H7 (cell line): ENCODE results near the gene ABCA12. TPM values are rescaled to one million over a fixed set of nuclear protein-coding genes. Genes with fewer than 3 reads are reported as not detected.
"Not testable (repeated sequence)": the region's sequence is repeated elsewhere in the genome, so short reads cannot be mapped to it uniquely, and the experiment has no call there.

Experiments
- DNase-seq: peaks from one replicate; pipeline ENCODE4 v3.0.0; 2012
- H3K27me3 ChIP-seq: 2 replicates; pipeline ENCODE4 v1.6.0; 2011; ENCODE audit warnings: mild to moderate bottlenecking, low read length; ENCODE audit not compliant: control insufficient read depth, insufficient read depth
- H3K36me3 ChIP-seq: replicated peaks from 2 replicates; pipeline ENCODE4 v1.5.1; 2011; ENCODE audit warnings: low read length; ENCODE audit not compliant: control insufficient read depth, insufficient read depth
- H3K4me3 ChIP-seq: 2 replicates; pipeline ENCODE4 v1.5.1; 2011; ENCODE audit warnings: low read depth, mild to moderate bottlenecking, control low read depth, low read length, moderate library complexity; ENCODE audit not compliant: insufficient read depth
- total RNA-seq: library from RNA; depleted of rRNA; stranded (reverse); fragments of >200 nt; shearing (Covaris generic); gene quantifications from 2 replicates; pipeline ENCODE4 v1.2.3, GENCODE V29; 2014; rRNA removed

The ABCA12 gene, protein sequence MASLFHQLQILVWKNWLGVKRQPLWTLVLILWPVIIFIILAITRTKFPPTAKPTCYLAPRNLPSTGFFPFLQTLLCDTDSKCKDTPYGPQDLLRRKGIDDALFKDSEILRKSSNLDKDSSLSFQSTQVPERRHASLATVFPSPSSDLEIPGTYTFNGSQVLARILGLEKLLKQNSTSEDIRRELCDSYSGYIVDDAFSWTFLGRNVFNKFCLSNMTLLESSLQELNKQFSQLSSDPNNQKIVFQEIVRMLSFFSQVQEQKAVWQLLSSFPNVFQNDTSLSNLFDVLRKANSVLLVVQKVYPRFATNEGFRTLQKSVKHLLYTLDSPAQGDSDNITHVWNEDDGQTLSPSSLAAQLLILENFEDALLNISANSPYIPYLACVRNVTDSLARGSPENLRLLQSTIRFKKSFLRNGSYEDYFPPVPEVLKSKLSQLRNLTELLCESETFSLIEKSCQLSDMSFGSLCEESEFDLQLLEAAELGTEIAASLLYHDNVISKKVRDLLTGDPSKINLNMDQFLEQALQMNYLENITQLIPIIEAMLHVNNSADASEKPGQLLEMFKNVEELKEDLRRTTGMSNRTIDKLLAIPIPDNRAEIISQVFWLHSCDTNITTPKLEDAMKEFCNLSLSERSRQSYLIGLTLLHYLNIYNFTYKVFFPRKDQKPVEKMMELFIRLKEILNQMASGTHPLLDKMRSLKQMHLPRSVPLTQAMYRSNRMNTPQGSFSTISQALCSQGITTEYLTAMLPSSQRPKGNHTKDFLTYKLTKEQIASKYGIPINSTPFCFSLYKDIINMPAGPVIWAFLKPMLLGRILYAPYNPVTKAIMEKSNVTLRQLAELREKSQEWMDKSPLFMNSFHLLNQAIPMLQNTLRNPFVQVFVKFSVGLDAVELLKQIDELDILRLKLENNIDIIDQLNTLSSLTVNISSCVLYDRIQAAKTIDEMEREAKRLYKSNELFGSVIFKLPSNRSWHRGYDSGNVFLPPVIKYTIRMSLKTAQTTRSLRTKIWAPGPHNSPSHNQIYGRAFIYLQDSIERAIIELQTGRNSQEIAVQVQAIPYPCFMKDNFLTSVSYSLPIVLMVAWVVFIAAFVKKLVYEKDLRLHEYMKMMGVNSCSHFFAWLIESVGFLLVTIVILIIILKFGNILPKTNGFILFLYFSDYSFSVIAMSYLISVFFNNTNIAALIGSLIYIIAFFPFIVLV (N-terminal part only)
- not detected in 2 replicates for total RNA-seq

DNA sequence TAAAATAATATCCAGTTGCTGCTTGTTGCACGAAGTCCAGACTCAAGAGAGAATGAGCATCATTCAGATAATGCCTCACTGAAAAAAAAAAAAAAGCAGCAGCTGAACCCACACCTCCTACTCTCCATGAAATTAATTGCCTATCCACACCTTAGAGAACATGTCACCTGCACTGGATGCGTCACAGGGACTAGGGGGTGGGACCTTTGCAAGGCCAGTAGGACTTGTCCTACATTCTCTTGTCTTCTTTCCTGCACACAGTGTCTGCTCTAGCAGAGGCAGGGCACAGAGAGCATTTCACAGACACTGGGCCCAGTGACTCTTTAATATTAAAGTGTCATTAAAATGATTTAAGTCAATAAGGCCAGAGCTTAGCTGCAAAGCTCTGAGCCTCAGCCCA lies at the start of gene ABCA12:
Gene ABCA12, minus strand, starts transcription at position 148 of the 400 bp plus-strand sequence. CDS start 418 bp downstream, outside the sequence.
- Histone ChIP-seq H3K27me3 (no peaks in the 10 kb centered on the region), H3K36me3 (no peaks in the 10 kb centered on the region), H3K4me3 (no peak within 1 kb of the TSS)
- no peak for DNase-seq

DNA sequence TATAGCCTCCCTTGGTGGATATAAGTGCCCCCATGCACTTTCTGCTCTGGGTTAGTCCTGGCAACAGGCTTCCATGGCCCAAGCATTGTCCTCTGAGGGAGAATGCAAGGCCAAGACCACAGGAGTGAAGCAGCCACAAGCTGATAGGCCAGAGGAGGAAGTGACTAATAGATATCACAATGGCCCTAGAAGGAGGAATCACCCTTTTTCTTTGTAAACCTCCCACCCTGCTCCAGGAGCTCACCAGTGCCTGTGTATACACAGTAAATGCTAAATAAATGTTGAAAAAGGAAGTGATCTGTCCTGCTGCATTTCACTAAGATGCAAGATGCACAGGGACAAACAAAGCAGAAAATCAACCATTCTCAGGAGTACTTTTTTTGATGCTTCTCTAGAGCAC lies 49.7 kb upstream of the ABCA12 start:
- no peak for DNase-seq
- no peaks in the 10 kb centered on the region for H3K36me3 ChIP-seq
- H3K27me3 ChIP-seq, result no peaks in the 10 kb centered on the region
- H3K4me3 ChIP-seq, result no peak overlapping the region

DNA sequence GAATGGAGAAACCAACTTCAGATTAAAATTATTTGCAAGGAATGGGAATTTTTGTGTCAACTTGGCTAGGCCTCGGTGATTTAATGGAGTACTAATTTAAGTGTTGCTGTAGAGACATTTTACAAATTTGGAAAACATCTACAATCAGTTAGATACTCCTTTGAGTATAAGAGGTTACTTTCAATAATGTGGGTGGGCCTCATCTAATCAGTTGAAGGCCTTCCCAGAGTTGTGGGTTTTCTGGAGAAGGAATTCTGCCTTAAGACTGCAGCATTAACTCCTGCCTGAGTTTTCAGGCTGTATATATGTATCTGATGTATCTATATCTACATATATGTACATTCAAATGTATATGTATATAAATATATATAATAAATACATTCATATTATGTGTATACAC lies 47.6 kb upstream of the ABCA12 start:
- no peaks in the 10 kb centered on the region for H3K36me3 ChIP-seq
- no peaks in the 10 kb centered on the region for H3K27me3 ChIP-seq
- H3K4me3 ChIP-seq, result no peak overlapping the region
- no peak for DNase-seq

DNA sequence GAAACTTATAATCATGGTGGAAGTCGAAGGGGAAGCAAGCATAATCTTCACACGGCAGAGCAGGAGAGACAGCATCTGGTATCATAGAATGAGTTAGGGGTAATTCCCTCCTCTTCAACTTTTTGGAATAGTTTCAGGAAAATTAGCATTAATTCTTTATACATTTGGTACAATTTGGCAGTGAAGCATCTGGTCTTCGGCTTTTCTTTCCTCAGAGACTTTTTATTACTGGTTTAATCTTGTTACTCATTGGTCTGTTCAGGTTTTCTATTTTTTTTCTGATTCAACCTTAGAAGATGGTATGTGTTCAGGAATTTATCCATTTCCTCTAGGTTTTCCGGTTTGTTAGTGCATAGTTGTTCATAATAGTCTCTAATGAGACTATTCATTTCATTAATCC lies 39.7 kb upstream of the ABCA12 start:
- H3K27me3 ChIP-seq, result no peaks in the 10 kb centered on the region

DNA sequence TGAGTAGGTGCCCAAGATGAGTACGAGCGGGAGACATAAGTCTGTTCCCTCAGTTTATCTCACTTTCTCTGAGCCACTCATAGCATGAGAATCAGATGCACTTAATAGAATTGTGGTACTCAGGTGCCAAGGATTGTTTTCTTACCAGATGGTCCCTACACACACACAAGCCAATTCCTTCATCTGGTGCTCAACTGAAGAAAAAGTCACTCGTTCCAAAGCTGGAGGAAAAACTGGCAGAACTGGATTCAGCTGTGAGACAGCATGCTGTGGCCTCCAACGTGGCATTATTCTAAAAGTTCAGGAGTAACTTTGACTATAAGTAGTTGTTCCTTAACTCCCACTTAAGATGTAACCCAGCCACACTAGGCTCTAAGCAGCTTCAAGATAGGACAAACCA lies 33.4 kb upstream of the ABCA12 start:
- DNase-seq, result no peak
- Histone ChIP-seq H3K27me3 (no peaks in the 10 kb centered on the region), H3K36me3 (no peaks in the 10 kb centered on the region), H3K4me3 (no peak overlapping the region)

More for the DNA sequence above, 39.7 kb upstream of the ABCA12 start:
- no peak for DNase-seq
- Histone ChIP-seq H3K4me3 (no peak overlapping the region), H3K36me3 (no peaks in the 10 kb centered on the region)

DNA sequence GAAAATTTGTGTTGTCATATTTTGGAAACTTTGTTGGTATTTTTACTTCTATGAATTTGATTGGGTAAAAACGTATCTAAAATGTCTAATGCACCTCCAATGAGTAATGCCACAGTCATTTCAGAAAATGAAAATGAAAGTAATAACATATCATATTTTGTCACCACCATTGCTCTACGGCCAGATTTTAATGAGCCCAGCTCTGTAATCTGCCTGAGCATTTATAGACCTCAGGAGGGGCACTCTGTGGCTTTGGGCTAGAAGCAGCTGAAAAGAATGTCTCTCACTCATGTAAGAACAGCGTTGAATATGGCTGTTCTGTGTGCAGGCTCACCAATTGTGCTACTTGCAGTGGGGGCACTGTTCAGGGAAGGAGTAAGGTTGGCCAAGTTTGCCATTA lies 32.7 kb upstream of the ABCA12 start:
- no peak for DNase-seq
- H3K4me3 ChIP-seq, result no peak overlapping the region
- no peaks in the 10 kb centered on the region for H3K27me3 ChIP-seq
- no peaks in the 10 kb centered on the region for H3K36me3 ChIP-seq

DNA sequence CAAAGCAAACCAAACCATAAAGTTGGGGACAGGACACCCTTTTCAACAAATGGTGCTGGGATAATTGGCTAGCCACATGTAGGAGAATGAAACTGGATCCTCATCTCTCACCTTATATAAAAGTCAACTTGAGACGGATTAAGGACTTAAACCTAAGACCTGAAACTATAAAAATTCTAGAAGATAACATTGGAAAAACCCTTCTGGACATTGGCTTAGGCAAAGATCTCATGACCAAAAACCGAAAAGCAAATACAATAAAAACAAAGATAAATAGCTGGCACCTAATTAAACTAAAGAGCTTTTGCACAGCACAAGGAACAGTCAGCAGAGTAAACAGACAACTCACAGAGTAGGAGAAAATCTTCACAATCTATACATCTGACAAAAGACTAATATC lies 28.1 kb upstream of the ABCA12 start:
- H3K27me3 ChIP-seq, DNase-seq, H3K4me3 ChIP-seq, H3K36me3 ChIP-seq: not testable (repeated sequence)

DNA sequence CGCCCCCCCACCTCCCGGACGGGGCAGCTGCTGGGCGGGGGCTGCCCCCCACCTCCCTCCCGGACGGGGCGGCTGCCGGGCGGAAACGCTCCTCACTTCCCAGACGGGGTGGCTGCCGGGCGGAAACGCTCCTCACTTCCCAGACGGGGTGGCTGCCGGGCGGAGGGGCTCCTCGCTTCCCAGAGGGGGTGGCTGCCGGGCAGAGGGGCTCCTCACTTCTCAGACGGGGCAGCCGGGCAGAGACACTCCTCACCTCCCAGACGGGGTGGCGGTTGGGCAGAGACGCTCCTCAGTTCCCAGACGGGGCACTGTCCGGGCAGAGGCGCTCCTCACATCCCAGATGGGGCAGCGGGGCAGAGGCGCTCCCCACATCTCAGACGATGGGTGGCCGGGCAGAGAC lies 24.9 kb upstream of the ABCA12 start:
- DNase-seq, H3K4me3 ChIP-seq, H3K27me3 ChIP-seq, H3K36me3 ChIP-seq: not testable (repeated sequence)

DNA sequence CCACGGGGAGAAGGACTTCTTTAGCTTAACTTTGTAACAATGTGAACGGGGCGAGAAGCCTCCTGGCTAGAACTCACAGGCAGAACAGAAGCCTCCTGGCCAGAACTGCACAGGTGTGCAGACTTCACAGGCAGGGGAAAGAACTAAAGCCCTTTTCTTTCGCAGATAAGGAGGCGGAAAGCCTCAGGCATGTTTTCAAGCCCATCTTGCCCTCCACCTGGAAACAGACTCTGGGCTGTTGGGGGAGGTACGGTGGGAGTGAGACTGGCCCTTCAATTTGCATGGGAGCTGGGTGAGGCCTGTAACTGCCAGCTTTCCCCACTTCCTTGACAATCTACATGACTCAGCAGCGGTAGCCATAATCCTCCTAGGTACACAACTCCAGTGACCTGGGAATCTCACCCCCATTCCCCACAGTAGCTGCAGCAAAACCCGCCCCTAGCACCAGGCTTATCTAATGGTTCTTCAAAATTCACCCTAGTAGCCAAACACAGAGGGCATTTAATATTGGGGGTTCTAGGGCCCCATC lies 22.9 kb upstream of the ABCA12 start:
- DNase-seq, result no peak
- H3K4me3 ChIP-seq, result no peak overlapping the region
- no peaks in the 10 kb centered on the region for H3K27me3 ChIP-seq
- no peaks in the 10 kb centered on the region for H3K36me3 ChIP-seq

DNA sequence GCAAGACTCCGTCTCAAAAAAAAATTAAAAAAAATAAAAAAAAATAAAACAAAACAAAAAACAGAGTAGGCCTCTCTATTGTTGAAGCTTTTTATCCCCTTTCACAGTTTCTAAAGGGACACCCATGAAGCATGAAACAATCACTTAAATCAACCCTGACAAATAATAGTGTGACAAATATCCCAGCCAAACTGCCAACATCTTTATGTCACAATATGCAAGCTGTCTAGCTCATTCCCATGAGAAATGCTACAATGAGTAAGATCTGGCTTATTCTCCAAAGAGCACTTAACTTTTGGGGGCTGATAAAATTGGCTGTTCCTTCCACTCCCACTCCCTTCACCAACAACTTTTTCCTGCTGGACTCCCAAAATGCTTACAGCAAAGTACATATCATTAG lies 21.7 kb upstream of the ABCA12 start:
- no peak for DNase-seq
- Histone ChIP-seq H3K27me3 (no peaks in the 10 kb centered on the region), H3K4me3 (no peak overlapping the region), H3K36me3 (no peaks in the 10 kb centered on the region)

DNA sequence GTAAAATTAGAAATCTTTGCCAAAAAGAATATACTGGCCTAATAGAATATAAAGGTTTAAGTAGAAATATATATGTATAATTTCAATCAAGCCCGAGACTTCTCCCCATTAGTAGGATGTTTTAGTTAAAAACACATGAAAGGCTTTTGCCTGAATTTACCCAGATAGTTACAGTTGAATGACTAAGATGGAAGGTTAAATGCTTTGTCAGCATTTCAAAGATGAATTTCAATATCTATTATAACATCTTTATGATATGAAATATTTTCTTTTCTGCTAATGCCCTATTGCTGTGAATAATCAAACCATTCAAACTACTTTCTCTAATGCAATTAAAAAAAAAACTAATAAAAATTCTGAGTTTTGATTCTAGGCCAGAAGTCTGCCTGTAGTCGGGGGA lies 18.0 kb upstream of the ABCA12 start:
- H3K4me3 ChIP-seq, result no peak overlapping the region
- no peaks in the 10 kb centered on the region for H3K27me3 ChIP-seq
- H3K36me3 ChIP-seq, result no peaks in the 10 kb centered on the region
- no peak for DNase-seq

DNA sequence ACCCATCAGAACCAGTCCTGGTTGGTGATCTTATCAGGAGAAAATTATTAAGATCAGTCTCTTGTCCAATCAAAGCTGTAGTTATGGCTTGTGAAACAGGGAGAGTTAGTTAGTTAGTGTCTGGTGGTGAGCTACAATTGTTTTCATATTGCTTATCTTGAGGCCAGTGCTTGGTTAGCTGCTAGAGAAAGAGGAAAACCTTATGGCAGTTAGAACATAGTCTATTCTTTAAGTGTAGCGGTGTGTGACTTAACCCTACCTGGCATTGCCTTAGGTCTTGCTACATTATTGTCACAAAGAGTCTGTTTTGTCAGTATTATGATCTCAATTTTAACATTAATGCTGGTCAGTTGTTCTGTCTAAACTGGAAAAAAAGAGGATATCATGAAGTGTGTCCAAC lies 11.5 kb upstream of the ABCA12 start:
- Histone ChIP-seq H3K4me3 (no peak overlapping the region), H3K36me3 (no peaks in the 10 kb centered on the region), H3K27me3 (no peaks in the 10 kb centered on the region)
- DNase-seq, result no peak

DNA sequence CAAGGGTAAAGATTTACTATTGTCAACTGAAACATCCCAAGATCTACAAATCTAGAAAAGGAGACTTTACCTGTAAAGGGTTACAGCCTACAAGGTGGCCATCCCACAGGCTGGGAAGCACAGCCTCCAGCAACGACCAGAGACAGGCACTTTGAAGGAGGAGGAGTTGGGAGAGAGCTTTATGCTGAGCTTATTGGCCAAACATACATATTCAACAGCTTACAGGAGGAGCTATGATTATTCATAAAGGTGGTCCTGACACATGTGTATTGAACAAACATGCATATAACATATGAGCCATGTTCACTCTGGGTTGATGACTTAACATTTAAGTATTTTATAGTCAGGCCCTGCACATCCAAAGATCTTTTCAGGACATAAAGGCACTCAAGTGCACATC lies 11.1 kb upstream of the ABCA12 start:
- no peak overlapping the region for H3K4me3 ChIP-seq
- H3K27me3 ChIP-seq, result no peaks in the 10 kb centered on the region
- no peak for DNase-seq
- H3K36me3 ChIP-seq, result no peaks in the 10 kb centered on the region

DNA sequence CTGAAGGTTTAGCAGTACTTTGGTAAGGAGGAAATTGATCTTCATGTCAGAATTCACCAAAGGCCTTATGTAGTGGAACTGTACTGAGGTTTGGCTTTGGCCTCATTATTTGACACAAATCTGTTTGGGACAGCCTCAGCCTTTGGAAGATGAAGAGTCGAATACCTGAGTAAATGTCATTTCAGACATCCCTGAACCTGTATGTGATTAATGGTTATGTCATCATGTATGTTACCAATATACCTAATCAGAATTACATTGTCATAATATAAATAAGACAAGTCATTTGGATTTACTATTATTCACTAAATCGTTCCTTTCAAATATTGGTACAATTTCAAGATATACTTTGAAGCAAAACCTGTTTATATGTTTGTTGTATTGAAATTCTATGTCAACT lies 10.6 kb upstream of the ABCA12 start:
- no peak for DNase-seq
- Histone ChIP-seq H3K4me3 (no peak overlapping the region), H3K27me3 (no peaks in the 10 kb centered on the region), H3K36me3 (no peaks in the 10 kb centered on the region)
